ENCODE measurements around the gene MAP3K20.
A peak's percentile ranks its signal among the peaks of the same experiment; 100 is the strongest.
"Not testable (repeated sequence)": the region's sequence is repeated elsewhere in the genome, so short reads cannot be mapped to it uniquely, and the experiment has no call there.

The MAP3K20 gene

GRCh38 chr2:173281898-173282297 lies 206.3 kb downstream of the MAP3K20 start:
- not testable (repeated sequence) for DNase-seq (ENCODE audit: low spot score)

DNA sequence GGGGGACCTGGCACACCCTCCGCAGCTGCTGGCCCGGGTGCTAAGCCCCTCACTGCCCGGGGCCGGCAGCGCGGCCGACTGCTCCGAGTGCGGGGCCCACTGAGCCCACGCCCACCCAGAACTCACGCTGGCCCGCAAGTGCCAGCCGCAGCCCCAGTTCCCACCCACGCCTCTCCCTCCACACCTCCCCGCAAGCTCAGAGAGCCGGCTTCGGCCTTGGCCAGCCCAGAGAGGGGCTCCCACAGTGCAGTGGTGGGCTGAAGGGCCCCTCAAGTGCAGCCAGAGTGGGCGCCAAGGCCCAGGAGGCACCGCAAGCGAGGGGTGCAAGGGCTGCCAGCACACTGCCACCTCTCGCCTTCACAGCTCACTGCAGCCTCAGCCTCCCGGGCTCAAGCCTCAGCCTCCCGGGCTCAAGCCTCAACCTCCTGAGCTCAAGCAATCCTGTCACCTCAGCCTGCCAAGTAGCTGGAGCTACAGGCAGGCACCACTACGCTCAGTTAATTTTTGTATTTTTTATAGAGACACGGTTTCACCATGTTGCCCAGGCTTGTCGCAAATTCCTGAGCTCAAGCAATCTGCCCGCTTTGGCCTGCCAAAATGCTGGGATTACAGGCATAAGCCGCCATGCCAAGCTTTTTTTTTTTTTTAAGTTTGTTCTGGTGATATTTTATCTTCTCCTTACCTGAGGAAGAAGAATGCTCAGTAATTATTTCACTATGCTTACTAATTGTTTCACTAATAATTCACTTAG lies 207.3 kb downstream of the MAP3K20 start:
- no peak for DNase-seq (ENCODE audit: low spot score)

GRCh38 chr2:173286153-173286809 lies 210.6 kb downstream of the MAP3K20 start:
- no peak for DNase-seq (ENCODE audit: low spot score)

- DNase-seq (ENCODE audit: low spot score), result no peak
Measured at GRCh38 chr2:173287594-173287993, 211.9 kb downstream of the MAP3K20 start.

DNA sequence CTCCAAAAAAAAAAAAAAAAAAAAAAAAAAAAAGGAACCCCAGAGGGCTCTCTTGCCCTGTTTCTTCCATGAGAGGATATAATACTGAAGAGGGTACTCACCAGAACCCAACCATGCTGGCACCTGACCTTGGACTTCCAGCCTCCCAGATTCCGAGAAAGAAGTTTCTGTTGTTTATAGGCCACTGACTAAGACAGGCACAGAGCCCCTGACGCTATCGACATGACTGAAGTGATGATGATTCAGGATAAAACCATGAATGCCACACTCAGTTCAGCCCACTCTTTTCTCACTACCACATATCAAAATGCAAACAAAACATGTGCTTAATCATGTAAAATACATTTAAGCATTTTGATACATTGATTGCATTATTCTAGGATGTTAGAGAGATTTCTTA lies 212.9 kb downstream of the MAP3K20 start:
- no peak for DNase-seq (ENCODE audit: low spot score)

- no peak for DNase-seq (ENCODE audit: low spot score)
Measured at GRCh38 chr2:173290046-173290445, 214.4 kb downstream of the MAP3K20 start.

DNA sequence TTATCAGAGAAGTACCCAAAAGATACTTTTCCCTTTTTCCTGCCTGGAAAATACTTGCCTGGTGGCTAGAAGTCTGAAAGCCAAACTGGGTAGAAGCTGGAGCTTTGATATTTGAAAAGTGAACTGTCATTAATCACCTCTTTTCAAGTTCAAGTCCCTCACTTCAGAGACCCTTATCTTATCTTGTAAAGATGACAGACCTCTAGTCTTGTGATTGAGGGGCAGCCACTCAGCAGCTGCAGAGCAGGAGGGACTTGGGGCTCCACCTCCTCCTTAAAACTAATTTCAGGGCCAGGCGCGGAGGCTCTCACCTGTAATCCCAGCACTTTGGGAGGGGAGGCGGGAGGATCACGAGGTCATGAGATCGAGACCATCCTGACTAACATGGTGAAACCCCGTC lies 214.9 kb downstream of the MAP3K20 start:
- no peak for DNase-seq (ENCODE audit: low spot score)

GRCh38 chr2:173291412-173291811 lies 215.8 kb downstream of the MAP3K20 start:
- DNase-seq (ENCODE audit: low spot score), result no peak

- peak; percentile 31 for DNase-seq (ENCODE audit: low spot score)
Measured at GRCh38 chr2:173296235-173296634, 220.6 kb downstream of the MAP3K20 start.

GRCh38 chr2:173298536-173299097 lies 223.0 kb downstream of the MAP3K20 start:
- no peak for DNase-seq (ENCODE audit: low spot score)

DNA sequence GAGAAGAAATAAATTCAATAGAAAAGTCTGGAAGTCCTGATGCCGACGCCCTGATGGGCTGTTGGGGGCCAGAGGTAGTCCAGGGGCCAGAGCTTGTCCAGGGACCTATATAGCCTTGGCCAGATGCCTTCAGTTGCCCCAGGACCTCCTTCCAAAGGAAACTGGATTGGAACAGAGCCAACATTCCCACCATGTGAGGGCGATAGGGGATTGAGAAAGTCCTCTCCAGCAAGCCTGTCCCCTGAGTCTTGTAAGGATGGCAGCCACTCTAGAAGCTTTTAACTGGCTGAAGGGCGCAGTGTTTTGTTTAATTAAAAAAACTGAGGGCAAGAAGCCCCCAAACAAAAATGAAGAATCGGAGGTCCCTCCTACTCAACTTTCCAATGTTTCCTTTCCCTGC lies 224.1 kb downstream of the MAP3K20 start:
- DNase-seq (ENCODE audit: low spot score), result no peak

DNA sequence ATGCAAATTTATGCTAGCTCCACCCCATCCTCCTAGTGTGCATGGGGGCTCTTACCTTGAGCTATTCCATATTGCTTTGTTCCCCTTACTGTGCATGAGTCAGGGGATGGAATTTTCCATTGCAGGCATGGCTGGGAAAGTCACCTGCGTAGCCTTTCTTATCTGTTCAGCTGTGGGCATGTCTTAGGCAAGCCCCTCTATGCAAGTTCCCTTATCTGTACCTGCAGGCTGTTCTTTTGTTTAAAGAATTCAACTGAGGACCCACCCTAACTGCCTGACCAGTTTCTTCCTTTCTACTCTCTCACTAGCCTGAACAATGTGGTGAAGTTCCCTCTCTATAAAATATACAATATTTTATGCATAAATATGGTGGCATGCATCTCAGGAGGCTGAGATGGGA lies 224.8 kb downstream of the MAP3K20 start:
- peak; percentile 29 for DNase-seq (ENCODE audit: low spot score)

GRCh38 chr2:173301549-173301948 lies 225.9 kb downstream of the MAP3K20 start:
- not testable (repeated sequence) for DNase-seq (ENCODE audit: low spot score)

- DNase-seq (ENCODE audit: low spot score), result no peak
Measured at GRCh38 chr2:173305303-173305702, 229.7 kb downstream of the MAP3K20 start.

- DNase-seq (ENCODE audit: low spot score), result no peak
Measured at GRCh38 chr2:173307293-173307692, 231.6 kb downstream of the MAP3K20 start.

DNA sequence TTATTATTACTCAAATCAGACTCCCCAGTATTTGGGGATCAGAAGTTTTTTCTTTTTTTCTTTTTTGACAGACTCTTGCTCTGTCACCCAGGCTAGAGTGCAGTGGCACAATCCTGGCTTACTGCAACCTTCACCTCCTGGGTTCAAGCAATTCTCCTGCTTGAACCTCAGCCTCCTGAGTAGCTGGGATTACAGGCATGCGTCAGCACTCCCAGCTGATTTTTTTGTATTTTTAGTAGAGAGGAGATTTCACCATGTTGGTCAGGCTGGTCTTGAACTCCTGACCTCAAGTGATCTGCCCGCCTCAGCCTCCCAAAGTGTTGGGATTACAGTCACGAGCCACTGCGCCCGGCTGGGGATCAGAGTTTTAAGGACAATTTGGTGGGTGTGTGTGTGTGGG lies 233.7 kb downstream of the MAP3K20 start:
- not testable (repeated sequence) for DNase-seq (ENCODE audit: low spot score)

DNA sequence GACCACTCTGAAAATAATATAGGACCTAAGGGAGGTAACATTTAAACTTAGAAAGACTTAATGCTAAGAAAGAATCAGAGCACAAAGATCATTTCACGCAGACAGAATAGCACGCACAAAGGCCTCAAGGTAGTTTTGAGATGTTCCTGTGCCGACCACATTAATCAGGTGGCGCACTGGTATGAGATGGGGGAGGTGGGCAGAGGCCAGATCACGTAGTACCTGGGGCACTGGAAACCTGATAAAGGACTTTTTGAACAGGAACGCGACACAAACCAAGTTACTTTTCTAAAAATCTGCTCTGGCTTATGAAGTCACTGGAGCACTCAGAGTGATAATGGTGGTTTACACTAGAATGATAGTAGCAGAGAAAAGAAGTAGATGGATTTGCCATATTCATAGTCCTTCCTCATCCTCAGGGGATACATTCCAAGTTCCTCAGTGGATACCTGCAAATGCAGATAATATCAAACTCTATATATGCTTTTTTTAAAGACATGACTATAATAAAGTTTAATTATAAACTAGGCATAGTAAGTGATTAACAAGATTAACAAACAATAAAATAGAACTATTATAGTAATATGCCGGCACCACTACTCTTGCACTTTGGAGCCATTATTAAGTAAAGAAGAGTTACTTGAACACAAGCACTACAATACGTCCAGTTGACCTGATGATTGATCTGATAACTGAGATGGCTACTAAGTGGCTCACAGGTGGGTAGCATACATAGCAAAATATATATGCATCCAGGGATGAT lies 236.4 kb downstream of the MAP3K20 start:
- no peak for DNase-seq (ENCODE audit: low spot score)

Data from LoVo (cell line).